GM04504 (cell line): ENCODE results near the gene FAAP20.

ENCODE experiments used
- DNase-seq: peaks from one replicate; pipeline ENCODE4 v3.0.0-alpha.2; 2012; ENCODE audit warnings: low read depth

Gene FAAP20

DNA sequence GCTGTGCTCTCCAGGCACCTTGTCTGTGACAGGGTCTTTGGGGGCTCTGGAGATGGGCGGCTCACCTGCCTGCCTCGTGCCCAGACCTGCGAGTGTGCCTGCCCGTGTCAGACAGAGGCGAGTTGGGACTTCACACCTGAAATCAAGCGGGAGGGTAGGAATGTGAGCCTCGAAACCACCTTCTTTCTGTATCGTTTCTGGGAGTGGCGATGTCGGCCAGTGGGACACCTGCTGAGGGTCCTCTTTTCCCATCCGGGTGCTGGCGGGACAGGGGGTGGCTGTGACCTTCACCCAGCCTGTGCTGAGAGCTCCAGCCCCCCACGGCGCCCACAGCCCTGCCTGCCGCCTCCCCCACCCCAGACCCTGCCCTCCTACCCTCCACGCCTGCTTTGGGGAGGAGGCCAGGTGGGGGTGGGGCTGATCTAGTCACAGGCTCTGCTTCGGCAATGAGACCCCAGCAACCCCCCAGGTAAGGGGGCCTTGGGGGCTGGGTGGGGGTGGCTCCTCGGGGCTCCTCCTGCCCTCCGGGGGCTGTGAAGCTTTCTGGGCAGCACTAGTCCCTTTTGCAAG, 15.6 kb upstream of the FAAP20 start:
- DNase-seq: no peak

GRCh38 chr1:2209400-2210083, 15.0 kb upstream of the FAAP20 start:
- no peak for DNase-seq

DNA sequence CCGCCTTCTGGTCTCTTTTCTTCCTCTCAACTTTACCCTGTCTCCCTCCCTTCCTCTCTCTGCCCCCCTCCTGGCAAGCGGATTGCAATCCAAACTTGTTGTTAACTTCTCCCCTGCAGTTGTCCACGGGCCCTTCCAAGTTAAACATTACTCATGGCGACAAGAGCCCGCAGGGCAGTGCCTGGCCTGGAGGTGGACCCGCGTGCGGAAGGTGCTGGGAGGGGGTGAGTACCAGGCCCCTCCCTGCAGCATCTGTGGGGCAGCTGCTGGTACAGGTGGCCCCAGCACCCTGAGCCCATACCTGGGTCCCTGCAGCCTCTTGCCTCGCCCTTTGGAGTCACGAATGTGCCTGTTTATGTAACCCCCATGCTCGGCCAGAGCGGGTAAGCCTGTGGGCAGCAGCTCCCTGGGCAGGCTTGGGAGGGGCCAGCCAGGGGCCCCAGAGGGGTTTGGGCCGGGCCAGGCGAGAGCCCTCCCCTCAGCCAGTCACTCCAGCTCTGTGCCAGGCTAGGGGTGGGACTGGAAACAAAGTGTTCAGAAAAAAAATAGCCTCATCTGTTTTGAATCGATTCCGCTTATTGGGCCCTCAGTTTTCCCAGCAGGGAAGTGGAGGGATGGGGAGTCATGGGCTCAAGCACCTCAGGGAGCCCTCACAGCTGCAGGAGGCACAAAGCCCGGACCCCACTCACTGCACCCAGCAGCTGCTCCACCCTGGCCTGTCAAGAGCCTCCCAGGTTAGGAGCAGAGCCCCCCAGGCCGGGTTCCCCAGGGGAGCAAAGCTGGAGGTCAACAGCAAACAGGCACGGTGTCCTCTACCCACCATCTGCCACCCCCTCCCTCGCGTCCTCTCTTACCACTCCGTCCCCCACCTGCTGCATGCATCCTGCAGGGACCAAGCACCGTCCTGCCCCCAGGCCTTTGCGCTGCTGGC, 14.0 kb upstream of the FAAP20 start:
- peak; percentile 81 for DNase-seq

GRCh38 chr1:2206813-2207487, 12.4 kb upstream of the FAAP20 start:
- no peak for DNase-seq

DNA sequence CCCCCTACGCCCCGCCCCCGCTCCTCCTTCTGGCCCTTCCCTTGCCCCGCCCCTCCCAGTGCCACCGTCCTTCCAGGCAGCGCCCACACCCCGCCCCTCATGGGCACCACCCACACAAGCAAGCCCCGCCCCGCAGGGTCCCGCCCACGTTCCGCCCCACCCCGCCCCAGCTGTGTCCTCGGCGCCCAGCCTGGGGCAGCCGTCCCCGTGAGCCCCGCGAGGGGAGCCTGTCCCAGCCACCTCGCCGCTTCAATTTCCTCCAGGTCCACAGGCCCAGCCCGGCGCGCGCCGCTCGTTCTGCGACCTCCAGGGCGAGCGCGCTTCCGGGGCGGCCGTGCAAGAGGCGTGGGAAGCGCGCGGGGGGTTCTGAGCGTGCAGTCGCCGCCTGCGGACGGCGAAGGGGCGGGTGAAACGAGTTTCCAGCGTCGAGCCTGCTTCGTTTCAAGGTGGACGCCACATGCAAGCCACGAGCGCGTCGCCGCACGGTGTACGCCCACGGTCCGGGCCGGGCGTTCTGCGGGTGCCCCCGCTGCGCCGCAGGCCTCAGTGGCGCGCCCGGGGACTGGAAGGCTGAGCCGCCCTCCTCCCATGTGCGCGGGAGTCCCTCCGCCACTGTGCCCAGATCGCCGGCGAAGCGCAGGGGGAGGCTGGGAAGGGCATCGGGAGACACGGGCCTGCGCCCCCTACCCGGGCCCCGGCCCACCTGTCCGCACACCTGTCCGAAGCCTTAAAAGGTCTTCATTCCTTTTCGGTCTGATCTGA, 10.8 kb upstream of the FAAP20 start:
- DNase-seq: peak; percentile 87

DNA sequence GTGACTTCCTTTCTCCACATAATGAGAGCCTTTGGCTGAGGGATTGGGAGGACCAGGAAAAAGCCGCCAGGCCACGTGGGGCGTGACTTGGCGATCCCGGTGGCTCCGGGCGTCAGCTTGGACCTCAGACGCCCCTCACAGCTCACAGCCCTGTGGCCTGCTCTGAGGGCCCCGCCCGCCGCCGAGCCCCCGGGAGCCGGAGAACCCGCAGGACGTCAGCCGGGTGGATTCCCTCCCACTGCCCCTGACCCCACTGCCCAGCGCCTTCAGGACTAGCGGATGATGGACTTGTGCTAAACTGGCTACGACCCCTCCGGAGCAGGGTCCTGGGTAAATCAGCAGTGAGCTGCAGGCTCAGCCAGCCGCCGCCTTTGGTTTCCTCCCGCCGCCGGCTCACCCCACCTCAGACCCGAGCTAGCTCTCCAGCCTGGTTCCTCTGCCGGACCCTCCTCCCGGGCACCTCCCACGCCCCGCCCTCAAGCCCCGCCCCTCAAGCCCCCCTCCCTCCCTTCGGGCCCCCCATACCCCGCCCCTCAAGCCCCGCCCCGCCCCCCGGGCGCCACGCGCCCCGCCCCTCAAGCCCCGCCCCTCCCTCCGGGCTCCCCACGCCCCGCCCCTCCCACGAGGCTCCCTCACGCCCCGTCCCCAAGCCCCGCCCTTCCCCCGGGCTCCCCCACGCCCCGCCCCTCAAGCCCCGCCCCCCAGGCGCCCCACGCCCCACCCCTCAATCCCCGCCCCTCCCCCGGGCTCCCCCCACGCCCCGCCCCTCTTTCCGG, 10.0 kb upstream of the FAAP20 start:
- DNase-seq: no peak

GRCh38 chr1:2203671-2204414, 9.3 kb upstream of the FAAP20 start:
- DNase-seq: no peak

DNA sequence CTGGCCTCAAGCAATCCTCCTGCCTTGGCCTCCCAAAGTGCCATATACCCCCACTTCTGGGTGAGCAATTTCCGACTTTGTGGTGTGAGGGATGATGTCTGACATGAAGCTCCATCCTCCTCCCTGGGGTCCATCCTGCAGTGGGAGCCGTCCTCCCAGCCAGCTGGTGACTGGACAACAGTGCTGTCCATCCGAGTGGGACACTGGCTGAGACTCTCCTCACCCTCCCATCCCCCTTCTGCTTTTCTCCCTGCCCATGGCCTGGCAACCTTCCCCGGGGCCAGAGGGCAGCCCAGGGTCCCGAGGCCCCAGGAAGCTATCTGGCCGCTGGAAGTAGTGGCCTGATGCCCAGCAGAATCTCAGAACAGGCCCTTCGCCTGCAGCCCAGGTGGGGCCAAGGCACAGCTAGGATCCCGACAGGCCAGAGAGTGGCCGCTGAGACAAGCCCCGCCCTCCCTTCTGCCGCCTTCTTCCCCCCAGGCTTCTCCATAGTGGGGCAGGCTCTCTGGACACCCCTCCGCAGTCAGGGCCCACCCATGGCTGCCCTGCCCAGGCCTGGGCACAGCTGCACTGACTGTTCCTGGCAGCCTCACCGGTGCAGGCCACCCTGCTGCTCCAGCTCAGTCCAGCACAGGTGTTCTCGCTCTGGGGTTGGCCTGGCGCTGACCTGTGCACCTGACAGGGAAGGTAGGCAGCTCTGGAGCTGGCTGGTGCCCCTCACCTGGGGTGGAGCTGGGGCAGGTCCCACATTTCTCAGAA, 8.4 kb upstream of the FAAP20 start:
- no peak for DNase-seq

DNA sequence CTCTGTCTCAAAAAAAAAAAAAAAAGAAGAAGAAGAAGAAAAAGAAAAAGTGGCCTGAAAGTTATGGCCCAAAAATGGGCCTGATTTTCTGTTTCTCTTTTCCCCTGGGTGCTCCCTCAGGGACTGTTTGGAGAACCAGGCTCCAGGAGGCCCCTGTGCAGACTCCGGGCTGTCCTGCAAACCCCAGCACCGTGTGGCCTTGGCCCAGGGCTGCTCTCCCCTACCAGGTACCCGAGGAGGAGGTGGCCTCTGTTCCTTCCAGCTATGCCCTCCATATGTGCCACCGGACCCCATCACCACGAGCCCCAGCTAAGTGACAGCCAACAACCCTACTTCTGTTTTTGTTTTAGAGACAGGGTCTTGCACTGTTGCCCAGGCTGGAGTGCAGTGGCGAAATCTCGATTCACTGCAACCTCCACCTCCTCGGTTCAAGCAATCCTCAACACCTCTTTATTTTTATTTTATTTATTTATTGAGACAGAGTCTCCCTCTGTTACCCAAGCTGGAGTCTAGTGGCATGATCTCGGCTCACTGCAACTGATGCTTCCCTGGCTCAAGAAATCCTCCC, 7.5 kb upstream of the FAAP20 start:
- no peak for DNase-seq

- DNase-seq: no peak
These were observed 6.5 kb upstream of the FAAP20 start for GRCh38 chr1:2201062-2201461.

- no peak for DNase-seq
These were observed 5.9 kb upstream of the FAAP20 start for GRCh38 chr1:2200308-2200943.

DNA sequence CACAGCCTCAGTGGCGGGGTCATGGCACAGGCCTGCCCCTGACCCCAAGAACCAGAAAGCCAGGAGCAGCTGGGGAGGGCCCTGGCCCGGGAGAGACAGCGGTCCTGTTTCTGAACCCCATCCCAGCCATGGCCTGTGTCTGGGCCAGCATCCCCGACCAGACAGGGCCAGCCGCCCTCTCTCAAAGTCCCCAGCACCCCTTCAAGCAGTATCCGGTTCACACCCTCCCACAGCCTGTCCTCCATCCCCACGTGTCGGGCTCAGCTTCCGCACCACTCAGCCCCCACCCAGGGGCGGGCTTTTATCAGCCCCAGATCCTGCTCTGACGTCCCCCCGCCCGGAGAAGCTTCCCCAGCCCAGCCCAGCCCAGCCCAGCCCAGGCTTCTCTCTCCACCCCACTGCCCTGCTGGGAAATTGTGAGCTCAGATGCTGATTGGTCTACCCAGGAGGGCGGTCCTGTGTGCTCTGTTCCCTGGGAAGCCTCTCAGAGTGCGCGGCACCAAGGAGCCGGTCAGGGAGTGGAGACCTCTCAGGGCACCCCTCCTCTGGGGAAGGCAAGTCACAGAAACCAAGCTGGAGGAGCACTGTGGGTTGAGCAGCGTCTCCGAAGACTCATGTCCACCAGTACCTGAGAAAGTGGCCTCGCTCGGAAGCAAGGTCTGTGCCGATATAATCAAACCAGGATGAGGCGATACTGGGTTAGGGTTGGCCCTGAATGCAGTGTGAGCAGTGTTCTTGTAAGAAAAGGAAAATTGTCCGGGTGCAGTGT, 4.7 kb upstream of the FAAP20 start:
- DNase-seq: peak; percentile 87

GRCh38 chr1:2198571-2198970, 4.0 kb upstream of the FAAP20 start:
- no peak for DNase-seq

DNA sequence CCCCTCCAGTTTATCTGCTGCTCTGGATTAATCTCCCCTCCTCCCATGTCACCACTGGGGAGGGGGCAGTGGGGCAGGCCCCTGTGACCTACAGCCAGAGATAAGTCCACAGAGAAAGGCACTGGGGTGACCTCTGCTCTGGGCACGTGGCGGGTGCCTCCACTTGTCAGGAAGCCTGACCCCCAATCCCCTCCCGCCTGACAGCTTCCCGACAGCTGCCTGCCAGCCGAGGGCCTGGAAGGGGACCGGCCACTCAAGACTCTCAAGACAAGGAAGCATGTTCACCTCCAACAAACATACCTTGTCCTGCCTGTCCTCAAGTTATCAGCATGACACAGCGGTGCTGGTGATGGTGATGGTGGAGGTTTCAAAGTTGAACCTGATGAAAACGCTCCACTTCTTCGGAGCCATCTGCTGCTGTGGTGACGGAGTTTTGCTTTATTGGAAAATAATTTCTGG, 3.2 kb upstream of the FAAP20 start:
- DNase-seq: no peak

DNA sequence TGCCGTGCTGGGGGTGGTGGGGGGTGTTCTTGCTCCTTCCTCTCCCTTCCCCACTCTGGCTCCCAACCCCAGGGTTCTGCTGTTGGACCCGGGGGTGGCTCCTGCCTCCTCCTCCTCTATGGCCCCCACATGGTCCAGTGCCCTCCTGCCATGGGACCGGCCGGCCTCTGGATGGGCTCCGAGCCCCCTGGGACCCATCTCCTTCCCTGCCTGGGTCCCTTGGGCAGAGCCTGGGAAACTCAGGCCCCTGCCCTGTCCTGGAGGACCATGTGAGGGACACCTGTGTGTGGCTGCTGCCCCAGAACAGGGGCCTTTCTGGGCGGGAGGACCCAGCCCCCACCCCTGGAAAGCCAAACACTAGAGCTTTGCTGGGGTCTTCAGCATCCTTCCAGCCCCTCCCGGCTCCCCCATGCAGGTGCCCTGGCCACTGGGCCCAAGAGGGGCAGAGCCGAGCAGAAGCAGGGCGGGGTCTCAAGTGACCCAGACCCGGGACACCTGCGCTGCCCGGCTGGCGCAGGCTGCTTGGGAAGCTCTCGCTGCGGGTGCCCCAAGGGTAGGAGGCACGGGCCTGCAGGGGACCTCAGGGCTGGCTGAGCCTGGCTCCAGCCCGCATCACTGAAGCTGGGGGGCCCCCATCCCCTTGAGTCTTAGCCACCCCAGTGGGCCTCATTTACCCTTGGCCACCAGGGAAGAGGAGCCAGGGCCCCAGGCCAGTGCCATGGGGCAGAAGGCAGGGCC, 2.5 kb upstream of the FAAP20 start:
- DNase-seq: no peak

GRCh38 chr1:2195785-2196184, 1.2 kb upstream of the FAAP20 start:
- DNase-seq: no peak
